MM.1S (cell line): Measurements from ENCODE around the gene NEGR1.

Experiments used
- CTCF ChIP-seq: fragments of 300-600 bp; sonication (generic); IDR thresholded peaks from 2 replicates; pipeline ENCODE4 v1.5.1; 2016; ENCODE audit warnings: antibody characterized with exemption, low read length, mixed read lengths
- EZH2 ChIP-seq: fragments of 300-600 bp; sonication (generic); optimal IDR thresholded peaks from 2 replicates; pipeline ENCODE3; 2017; ENCODE audit warnings: low read depth, mild to moderate bottlenecking, antibody characterized with exemption, low read length, mixed read lengths
- EZH2phosphoT487 ChIP-seq: fragments of 300-600 bp; sonication (generic); IDR thresholded peaks from 2 replicates; pipeline ENCODE4 v1.6.1; 2018; ENCODE audit warnings: antibody characterized with exemption, low read length

GRCh38 chr1:71424536-71424935 lies 857.8 kb downstream of the NEGR1 start:
- no peak for TF ChIP-seq CTCF
- TF ChIP-seq EZH2phosphoT487, result no peak
- TF ChIP-seq EZH2, result no peak
